LNCaP clone FGC (cell line): Measurements from ENCODE around the gene NAPA.

Experiments used
- DNase-seq: peaks from one replicate; pipeline ENCODE4 v3.0.0-alpha.2; 2011; ENCODE audit warnings: low read depth
- H3K4me3 ChIP-seq: 2 replicates; pipeline ENCODE4 v1.5.1; 2011; ENCODE audit warnings: mild to moderate bottlenecking, low read depth, low read length, control low read depth
- TF ChIP-seq, protein P1 (sequence below): IDR thresholded peaks from 2 replicates; pipeline ENCODE4 v1.5.1; 2012; ENCODE audit warnings: mild to moderate bottlenecking; ENCODE audit not compliant: control insufficient read depth, insufficient read depth; ENCODE audit errors: extremely low read depth

The NAPA gene

DNA sequence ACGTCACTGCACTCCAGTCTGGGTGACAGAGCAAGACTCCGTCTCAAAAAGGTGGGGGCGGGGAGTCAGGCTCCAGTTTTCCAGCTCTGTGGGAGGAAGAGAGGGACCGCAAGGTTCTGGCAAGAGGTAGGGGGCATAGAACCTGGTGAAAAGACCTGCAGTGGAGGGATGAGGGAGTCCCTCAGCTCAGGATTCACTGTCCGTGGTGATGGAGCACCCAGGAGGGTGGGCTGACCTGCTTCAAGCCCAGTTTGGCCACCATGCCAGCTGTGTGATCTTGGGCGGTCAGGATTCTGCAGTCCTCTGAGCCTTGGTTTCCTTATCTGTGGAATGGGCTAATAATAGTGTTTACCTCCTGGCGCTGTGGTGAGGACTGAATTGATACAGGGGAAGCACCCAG, 64.4 kb downstream of the NAPA start:
- DNase-seq, result no peak
- H3K4me3 ChIP-seq, result no peak overlapping the region
- TF ChIP-seq, protein P1, sequence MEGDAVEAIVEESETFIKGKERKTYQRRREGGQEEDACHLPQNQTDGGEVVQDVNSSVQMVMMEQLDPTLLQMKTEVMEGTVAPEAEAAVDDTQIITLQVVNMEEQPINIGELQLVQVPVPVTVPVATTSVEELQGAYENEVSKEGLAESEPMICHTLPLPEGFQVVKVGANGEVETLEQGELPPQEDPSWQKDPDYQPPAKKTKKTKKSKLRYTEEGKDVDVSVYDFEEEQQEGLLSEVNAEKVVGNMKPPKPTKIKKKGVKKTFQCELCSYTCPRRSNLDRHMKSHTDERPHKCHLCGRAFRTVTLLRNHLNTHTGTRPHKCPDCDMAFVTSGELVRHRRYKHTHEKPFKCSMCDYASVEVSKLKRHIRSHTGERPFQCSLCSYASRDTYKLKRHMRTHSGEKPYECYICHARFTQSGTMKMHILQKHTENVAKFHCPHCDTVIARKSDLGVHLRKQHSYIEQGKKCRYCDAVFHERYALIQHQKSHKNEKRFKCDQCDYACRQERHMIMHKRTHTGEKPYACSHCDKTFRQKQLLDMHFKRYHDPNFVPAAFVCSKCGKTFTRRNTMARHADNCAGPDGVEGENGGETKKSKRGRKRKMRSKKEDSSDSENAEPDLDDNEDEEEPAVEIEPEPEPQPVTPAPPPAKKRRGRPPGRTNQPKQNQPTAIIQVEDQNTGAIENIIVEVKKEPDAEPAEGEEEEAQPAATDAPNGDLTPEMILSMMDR, result no peak

DNA sequence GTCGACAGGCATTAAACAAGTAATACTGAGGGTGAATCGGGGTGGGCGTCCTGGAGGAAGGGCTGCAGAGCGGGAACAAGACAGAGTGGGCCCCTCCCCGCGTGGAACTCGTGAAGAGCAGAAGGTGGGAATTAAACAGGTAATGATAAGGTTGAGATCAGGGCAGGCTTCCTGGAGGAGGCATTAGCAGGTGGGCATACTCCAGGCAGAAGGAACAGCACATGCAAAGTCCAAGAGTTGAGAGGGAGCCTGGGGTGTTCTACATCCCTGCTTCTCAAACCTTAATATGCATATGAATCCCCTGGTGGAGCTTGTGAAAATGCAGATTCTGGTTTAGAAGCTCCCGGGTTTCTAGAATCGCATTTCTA, 66.5 kb downstream of the NAPA start:
- no peak for DNase-seq
- no peak overlapping the region for H3K4me3 ChIP-seq
- TF ChIP-seq, protein P1, result no peak

DNA sequence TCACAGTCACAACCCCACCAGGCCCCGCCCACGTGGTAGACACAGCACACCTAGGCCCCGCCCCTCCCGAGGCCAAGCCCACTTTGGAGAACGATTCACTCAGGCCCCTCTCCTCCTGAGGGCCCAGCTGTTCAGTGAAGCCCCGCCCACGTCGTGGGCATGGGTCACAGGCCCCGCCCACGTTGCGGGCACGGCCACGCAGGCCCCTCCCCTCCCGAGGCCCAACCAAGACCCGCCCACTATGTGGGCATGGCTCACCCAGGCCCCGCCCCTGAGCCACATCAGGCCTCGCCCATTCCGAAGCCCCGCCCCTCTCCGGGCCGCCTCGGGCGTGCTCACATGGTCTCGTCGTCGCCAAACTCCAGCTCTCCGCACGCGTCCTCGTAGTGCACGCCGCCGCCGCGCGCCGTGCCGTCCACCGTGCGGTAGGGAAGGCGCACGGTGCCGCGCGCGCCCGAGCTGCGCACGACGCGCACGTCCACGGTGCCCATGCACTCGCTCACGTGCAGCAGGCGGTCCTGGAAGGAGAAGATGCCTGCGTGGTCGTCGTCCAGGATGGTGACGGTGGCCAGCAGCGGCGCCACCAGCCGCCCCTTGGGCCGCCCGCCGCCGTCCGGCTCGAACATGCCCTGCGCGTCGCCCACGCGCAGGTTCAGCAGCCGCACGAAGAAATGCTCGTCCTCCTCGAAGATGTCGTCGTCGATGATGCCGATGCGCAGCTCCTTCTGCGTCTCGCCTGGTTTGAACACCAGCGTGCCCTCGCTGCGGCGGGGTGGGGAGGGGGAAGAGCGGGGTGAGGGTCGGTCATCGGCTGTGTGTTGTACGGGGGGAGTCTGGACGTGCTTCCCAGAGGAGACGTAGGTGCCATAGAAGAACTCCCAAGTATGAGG, 67.1 kb downstream of the NAPA start:
- no peak for DNase-seq
- TF ChIP-seq, protein P1, result no peak
- H3K4me3 ChIP-seq, result no peak overlapping the region

DNA sequence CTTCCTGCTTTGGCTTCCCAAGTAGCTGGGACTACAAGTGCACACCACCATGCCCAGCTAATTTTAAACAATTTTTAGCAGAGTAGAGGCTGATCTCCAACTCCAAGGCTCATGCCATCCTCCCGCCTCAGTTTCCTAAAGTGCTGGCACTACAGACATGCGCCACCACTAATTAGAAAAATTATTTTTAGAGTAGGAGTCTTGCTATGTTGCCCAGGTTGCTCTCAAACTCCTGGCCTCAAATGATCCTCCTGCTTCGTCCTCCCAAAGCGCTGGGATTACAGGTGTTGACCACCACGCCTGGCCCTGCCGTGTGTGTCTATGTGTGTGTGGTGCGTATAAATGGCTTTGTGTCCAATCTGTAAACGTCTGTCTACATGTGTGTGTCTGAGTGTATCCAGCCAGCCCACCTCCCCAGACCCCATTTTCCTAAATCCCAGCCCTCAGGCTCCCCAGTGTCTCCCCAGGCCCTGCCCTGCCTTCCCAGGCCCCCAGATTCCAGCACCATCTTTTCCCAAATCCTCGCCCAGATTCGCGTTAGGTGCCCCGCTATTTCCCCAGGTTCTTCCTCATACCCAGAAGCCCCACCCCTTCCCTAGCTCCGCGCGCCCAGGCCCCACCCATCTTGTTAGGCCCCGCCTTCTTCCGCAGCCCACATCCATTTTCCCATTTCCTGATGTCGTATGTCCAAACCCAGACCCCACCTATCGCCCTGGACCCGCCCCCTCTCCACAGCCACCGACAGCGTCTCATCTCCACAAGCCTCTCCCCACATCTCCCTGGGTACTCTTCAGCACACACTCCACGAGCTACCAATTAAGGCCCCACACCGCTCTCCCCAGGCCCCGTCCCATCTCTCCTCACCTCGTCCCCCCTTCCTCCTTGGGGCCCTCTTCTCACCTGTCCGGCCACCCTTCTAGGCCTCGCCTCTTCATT, 68.1 kb downstream of the NAPA start:
- H3K4me3 ChIP-seq, result no peak overlapping the region
- TF ChIP-seq, protein P1, result no peak
- no peak for DNase-seq

DNA sequence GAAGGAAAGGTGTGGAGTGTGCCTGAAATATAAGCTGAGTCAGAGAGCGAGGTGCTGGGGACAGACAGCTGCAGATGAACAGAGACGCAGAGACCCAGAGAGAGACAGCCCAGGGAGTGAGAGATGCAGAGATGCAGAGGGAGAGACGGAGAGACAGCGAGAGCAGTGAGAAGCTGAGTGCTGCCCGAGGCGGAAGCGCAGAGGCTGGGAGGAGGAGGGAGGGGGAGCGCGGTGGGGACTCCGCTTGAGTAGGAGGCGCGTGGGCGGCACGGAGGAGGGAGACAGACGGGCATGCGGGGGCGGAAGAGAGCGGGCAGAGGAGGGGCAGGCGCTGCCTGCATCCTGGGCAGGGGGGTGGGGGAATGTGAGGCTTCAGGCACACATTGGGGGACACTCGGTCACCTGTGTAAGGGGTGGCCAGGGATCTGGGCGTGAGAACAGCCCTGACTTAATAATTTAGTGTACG, 68.9 kb downstream of the NAPA start:
- no peak for DNase-seq
- H3K4me3 ChIP-seq, result no peak overlapping the region
- TF ChIP-seq, protein P1, result no peak

DNA sequence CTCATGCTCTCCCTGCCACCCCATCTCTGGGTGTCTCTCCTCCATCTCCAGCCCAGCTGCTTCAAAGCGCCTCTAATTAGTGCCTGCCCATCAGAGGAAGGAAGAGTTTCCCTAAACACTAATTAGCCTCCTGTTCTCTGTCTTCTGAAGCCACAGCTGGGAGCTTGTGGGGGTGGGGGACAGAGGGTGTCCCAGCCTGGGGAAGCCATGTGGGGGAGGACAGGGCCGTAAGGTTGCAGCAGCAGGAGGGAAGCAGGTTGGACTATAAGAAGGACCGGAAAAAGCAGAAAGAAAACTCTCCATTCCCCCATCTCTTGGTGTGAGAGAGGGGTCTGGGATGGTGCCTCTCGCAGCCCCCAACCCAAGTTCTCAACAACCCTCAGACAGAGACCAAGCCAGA, 69.3 kb downstream of the NAPA start:
- no peak for DNase-seq
- TF ChIP-seq, protein P1, result no peak
- H3K4me3 ChIP-seq, result no peak overlapping the region
